Peyer's patch (tissue), 4 donors: Measurements from ENCODE around the gene SH2B3. TPM values are rescaled to one million over a fixed set of nuclear protein-coding genes. Genes with fewer than 3 reads are reported as not detected.

Experiments
- DNase-seq, 3 donors: peaks; one replicate each; pipeline ENCODE4 v3.0.0-alpha.2; 2017 to 2019
- H3K27ac ChIP-seq, 4 donors: fragments of 200-600 bp; sonication (generic); one replicate each; pipeline ENCODE4 v1.5.1; 2016 to 2019
- H3K27me3 ChIP-seq, 2 donors: fragments of 200-600 bp; sonication (generic); one replicate each; pipeline ENCODE4 v1.5.1; 2019
- H3K36me3 ChIP-seq, 3 donors: fragments of 200-600 bp; sonication (generic); one replicate each; pipeline ENCODE4 v1.5.1; 2016 to 2019
- H3K4me1 ChIP-seq, 4 donors: fragments of 200-600 bp; sonication (generic); one replicate each; pipeline ENCODE4 v1.5.1; 2016 to 2019
- H3K4me3 ChIP-seq, 4 donors: fragments of 200-600 bp; sonication (generic); 1 replicate in 3 of 4; 2 replicates in 1 of 4; pipeline ENCODE4 v1.5.1; 2016 to 2019; ENCODE audit warnings: mild to moderate bottlenecking in 1 of 4
- H3K9me3 ChIP-seq, 4 donors: fragments of 200-600 bp; sonication (generic); one replicate each; pipeline ENCODE4 v1.5.1; 2016 to 2019; ENCODE audit warnings: mild to moderate bottlenecking in 1 of 4
- POLR2A ChIP-seq, 2 donors: fragments of 450-650 bp; IDR thresholded peaks; one replicate each; pipeline ENCODE4 v1.5.1; 2017; ENCODE audit warnings: antibody characterized with exemption in 2 of 2, mild to moderate bottlenecking in 2 of 2, moderate library complexity in 2 of 2
- total RNA-seq, 4 donors: library from RNA; depleted of rRNA; stranded (reverse); fragments of >200 nt; gene quantifications; one replicate each; pipeline ENCODE4 v1.1.0, GENCODE V29; 2016
- TF ChIP-seq, protein P1 (sequence below), 6 experiments: fragments of 450-650 bp in 4 of 6; fragments of 200-600 bp in 2 of 6; sonication (generic) in 1 of 6; IDR thresholded peaks; one replicate each; pipeline ENCODE4 v1.5.1; 2017 to 2019; ENCODE audit warnings: antibody characterized with exemption in 6 of 6, mild to moderate bottlenecking in 3 of 6, moderate library complexity in 1 of 6

The SH2B3 gene
- total RNA-seq, 4 donors from 2014 or later: 4.4 to 37.1 (median 8.4) TPM

- Histone ChIP-seq H3K27me3 (no peaks in the 10 kb centered on the region), H3K4me3 (peak overlapping the region in 3 of 4 donors; percentile 9 to 35 (median 29)), H3K9me3 (no peaks in the 10 kb centered on the region), H3K4me1 (peaks cover 2 to 76% (median 47%) of the 10 kb centered on the region in 4 donors), H3K27ac (peak overlapping the region; percentile 63 to 81 (median 78)), H3K36me3 (no peaks in the 10 kb centered on the region)
- TF ChIP-seq, protein P1, sequence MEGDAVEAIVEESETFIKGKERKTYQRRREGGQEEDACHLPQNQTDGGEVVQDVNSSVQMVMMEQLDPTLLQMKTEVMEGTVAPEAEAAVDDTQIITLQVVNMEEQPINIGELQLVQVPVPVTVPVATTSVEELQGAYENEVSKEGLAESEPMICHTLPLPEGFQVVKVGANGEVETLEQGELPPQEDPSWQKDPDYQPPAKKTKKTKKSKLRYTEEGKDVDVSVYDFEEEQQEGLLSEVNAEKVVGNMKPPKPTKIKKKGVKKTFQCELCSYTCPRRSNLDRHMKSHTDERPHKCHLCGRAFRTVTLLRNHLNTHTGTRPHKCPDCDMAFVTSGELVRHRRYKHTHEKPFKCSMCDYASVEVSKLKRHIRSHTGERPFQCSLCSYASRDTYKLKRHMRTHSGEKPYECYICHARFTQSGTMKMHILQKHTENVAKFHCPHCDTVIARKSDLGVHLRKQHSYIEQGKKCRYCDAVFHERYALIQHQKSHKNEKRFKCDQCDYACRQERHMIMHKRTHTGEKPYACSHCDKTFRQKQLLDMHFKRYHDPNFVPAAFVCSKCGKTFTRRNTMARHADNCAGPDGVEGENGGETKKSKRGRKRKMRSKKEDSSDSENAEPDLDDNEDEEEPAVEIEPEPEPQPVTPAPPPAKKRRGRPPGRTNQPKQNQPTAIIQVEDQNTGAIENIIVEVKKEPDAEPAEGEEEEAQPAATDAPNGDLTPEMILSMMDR (IDR thresholded peaks at IDR 0.05): no peak
- TF ChIP-seq POLR2A (IDR thresholded peaks at IDR 0.05): no peak
- DNase-seq: peak; percentile 50 to 69 (median 51)
These were observed 24.2 kb downstream of the SH2B3 start for GRCh38 chr12:111429828-111430432.

DNA sequence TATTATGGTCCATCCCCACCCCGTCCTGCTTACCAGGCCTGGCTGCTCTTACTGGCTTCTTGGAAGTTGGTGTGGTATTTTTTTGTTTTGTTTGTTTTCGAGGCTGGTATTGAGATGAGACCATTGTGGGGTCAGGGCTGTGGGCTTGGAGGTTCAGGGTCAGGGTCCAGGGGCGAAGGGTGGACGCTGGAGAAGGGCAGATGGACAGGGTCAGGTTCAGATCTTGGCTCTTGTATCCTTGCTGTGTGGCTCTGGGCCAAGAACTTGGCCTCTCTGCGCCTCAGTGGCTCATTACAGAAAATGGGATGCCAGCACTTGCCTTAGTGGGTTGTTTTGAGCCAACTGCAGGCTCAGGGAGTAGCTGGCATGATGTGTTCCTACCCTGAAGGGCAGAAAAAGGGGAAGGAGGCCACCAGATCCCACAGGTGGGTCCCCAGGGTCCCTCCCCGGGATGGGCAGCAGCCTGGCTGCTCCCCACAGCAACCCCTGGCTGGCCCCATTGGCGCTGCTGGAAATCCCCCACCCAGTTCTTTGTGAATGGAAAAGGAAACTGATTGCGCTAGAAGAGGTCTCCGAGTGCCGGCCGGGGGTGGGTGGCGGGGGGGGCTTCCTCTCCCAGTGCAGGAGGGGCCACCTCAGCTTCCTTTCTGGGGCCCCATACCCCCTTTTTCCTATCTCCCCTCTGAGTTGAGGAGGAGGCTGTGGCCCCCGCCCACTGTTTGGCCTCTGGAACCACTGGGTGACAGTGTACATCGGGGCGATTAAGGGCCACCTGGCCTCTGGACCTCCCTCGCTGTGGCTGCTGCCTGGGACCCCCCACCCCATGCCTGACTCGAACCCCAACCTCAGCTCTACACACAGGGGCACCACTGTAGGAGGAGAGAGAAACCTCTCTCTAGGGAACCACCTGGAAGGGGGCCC, 25.0 kb downstream of the SH2B3 start:
- Histone ChIP-seq H3K36me3 (no peaks in the 10 kb centered on the region), H3K4me1 (peaks cover 4 to 77% (median 54%) of the 10 kb centered on the region in 4 donors), H3K27ac (peak overlapping the region; percentile 63 to 81 (median 78)), H3K27me3 (no peaks in the 10 kb centered on the region), H3K4me3 (peak overlapping the region in 3 of 4 donors; percentile 9 to 35 (median 29)), H3K9me3 (no peaks in the 10 kb centered on the region)
- peak; percentile 50 to 73 (median 64) for DNase-seq
- TF ChIP-seq, protein P1 (IDR thresholded peaks at IDR 0.05): no peak
- no peak for TF ChIP-seq POLR2A (IDR thresholded peaks at IDR 0.05)

DNA sequence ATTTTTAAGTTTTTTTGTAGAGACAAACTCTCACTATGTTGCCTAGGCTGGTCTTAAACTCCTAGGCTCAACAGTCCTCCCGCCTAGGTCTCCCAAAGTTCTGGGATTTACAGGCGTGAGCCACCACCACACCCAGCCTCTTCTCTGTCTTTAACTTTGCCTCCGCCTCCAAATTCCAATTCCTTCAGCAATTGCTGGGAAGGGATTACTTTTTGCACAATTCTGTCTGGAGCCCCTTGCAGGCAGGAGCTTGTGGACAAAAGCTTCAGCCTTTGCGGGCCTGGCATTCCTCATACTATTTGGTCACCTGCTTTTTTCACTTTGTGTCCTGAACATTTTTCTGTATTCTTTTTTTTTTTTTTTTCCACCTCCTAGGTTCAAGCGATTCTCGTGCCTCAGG, 26.0 kb downstream of the SH2B3 start:
- no peaks in the 10 kb centered on the region for H3K36me3 ChIP-seq
- TF ChIP-seq, protein P1 (IDR thresholded peaks at IDR 0.05): no peak
- TF ChIP-seq POLR2A (IDR thresholded peaks at IDR 0.05): no peak
- DNase-seq: no peak
- no peak overlapping the region for H3K4me3 ChIP-seq
- H3K4me1 ChIP-seq: peaks cover 4 to 83% (median 62%) of the 10 kb centered on the region in 4 donors
- H3K27me3 ChIP-seq: no peaks in the 10 kb centered on the region
- H3K9me3 ChIP-seq: no peaks in the 10 kb centered on the region
- peak overlapping the region; percentile 17 to 81 (median 70) for H3K27ac ChIP-seq

GRCh38 chr12:111434049-111434448, 28.3 kb downstream of the SH2B3 start:
- Histone ChIP-seq H3K36me3 (no peaks in the 10 kb centered on the region), H3K9me3 (no peaks in the 10 kb centered on the region), H3K4me3 (no peak overlapping the region), H3K27ac (peak overlapping the region; percentile 81 to 85 (median 84)), H3K27me3 (no peaks in the 10 kb centered on the region), H3K4me1 (peaks cover 4 to 88% (median 63%) of the 10 kb centered on the region in 4 donors)
- TF ChIP-seq POLR2A (IDR thresholded peaks at IDR 0.05): no peak
- TF ChIP-seq, protein P1 (IDR thresholded peaks at IDR 0.05): no peak
- no peak for DNase-seq

GRCh38 chr12:111434680-111435338, 29.1 kb downstream of the SH2B3 start:
- Histone ChIP-seq H3K36me3 (no peaks in the 10 kb centered on the region), H3K4me3 (peak overlapping the region; percentile 5 to 30 (median 18)), H3K27ac (peak overlapping the region; percentile 81 to 85 (median 84)), H3K9me3 (no peaks in the 10 kb centered on the region), H3K4me1 (peaks cover 4 to 82% (median 56%) of the 10 kb centered on the region in 4 donors), H3K27me3 (no peaks in the 10 kb centered on the region)
- DNase-seq: peak in 2 of 3 donors; percentile 85 to 90
- no peak for TF ChIP-seq POLR2A (IDR thresholded peaks at IDR 0.05)
- TF ChIP-seq, protein P1 (IDR thresholded peaks at IDR 0.05): no peak
